Hematopoietic multipotent progenitor cell (in vitro differentiated cells): ENCODE results near the gene TGFBI. TPM values are rescaled to one million over a fixed set of nuclear protein-coding genes. Genes with fewer than 3 reads are reported as not detected.
A peak's percentile ranks its signal among the peaks of the same experiment; 100 is the strongest.

ENCODE experiments used
- DNase-seq, 3 donors: peaks; one replicate each; pipeline ENCODE4 v3.0.0-alpha.2; 2011 to 2015; ENCODE audit warnings: low read depth in 2 of 3, low spot score in 2 of 3
- total RNA-seq: library from RNA; depleted of rRNA; stranded (reverse); fragments of >200 nt; gene quantifications from one replicate; pipeline ENCODE4 v1.2.3, GENCODE V29; 2012

TGFBI gene
- total RNA-seq, 1 donor, result 2.2 TPM

GRCh38 chr5:136023958-136024541 lies 4.7 kb upstream of the TGFBI start:
- peak in 1 of 3 donors; percentile 58 for DNase-seq

DNA sequence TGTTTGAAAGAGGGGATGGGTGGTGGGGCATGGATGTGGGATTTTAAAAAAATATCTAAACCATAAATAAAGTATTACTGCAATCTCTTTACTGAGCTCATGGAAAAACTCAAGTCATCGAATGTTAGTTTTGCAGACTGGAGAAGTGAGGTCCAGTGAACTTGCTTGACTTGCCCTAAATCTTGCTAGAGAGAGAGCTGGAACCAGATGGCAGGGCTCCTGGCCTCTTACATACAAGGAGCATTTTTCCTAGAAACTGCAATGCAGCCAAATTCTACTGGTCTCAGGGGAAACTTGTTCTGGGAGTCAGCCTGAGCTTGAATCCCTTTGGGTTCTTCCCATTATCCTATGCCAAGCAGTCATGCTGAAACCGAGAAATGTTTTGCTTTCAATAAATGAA lies 2.9 kb upstream of the TGFBI start:
- no peak for DNase-seq

DNA sequence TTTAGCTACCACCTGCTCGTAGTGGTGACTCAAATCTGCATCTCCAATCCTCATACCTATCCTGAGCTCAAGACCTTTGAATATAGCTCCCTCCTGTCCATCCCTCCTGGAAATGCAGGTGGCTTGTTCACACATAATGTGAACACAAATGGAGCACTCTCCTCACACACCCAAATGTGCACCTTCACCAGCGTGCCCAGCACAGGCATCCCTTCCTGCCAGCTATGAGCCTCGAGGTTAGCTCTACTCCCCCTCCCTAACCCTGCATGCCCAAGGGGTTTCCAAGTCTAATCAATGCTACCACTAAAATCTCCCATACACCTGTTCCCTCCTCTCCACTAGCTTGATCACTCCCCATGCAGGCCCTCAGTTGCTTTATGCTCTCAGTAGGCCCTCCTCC lies 2.2 kb upstream of the TGFBI start:
- no peak for DNase-seq

DNA sequence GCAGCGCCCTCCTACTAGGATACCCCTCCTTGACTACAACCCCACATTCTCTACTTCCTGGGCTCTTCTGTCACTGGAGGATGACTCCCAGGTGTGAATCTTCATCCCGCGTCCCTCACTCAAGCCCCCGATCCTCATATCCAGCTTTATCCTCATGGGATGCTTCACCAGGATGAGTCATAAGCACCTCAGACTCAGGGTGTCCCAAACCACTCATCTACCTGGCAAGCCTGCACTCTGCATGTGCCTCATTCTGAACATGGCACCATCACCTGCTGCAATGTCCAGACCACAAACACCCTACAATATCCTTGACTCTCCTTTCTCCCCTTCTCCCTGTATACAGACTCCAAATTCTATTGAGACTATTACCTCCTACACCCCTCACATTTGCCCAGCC lies 1.5 kb upstream of the TGFBI start:
- DNase-seq, result no peak

GRCh38 chr5:136028090-136028489 lies 698 bp upstream of the TGFBI start:
- no peak for DNase-seq

DNA sequence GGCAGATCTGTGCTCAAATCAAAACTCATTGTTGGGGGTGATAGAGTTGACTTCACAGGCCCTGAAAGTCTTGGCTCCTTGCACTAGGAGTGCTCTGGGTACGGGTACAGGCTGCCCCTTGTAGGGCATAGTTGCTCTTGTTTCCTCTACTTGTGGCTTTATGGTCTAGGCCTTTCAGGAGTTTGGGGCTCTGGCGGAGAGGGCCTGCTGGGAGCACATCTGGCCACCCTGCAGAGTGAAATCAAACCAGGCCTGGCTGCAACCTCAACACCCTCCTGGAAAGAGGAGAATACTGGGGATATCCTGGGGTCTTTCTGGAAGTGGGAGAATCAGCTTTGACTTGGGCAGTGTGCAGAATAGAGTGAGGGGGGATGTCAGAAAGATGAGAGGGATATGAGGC lies 1.5 kb downstream of the TGFBI start:
- DNase-seq, result no peak

DNA sequence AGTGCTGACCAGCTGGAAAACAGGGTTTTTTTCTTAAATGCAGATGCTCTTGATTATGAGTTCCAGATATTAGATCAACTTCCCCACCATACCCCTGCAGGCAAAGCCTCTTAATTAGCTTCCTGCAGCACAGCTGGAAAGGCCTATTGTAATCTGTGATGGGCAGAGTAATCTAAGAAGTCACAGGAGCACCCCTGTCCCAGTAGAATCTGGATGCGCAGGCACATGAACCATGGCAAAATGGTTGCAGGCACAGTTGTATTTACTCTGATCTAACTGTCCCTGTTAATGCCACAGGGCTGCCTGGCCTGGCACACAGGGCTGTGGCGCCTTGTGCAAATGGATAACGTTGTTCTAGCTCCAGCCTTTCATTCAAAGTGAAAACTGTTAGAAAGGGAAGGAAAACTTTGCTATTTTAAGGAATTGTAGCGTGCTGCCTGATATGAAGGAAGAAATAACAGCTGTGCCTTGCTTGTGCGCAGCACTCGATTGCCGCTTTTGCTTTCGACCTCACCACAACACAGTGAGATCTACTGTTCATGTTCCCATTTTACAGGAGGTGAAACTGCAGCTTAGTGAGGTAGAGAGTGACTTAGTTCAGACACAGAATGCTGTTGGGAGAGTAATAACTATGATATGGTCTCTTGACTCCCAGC lies 2.3 kb downstream of the TGFBI start:
- DNase-seq, result no peak

DNA sequence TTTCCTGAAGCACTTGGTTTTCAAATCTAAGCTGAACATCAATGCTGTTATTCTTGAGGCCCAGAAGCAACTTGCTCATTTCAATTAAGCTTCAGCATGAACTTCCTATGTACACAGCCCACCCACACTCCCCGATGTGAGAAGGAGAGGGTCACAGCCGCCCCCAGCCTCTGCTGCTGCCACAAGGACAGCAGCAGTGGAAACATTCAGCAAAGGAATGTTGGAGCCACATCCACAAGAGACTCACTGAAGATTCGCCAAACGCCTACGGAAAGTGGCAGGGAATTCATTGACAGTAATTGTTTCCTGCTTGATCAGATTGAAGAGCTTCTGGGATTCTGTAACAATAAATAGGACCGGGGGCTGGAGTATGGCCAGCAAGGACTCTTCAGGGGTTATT lies 2.9 kb downstream of the TGFBI start:
- DNase-seq, result no peak

- no peak for DNase-seq
Observed at GRCh38 chr5:136032564-136032963, 3.8 kb downstream of the TGFBI start.

- DNase-seq, result no peak
Observed at GRCh38 chr5:136033234-136033633, 4.4 kb downstream of the TGFBI start.

- DNase-seq, result no peak
Observed at GRCh38 chr5:136033848-136034247, 5.1 kb downstream of the TGFBI start.

DNA sequence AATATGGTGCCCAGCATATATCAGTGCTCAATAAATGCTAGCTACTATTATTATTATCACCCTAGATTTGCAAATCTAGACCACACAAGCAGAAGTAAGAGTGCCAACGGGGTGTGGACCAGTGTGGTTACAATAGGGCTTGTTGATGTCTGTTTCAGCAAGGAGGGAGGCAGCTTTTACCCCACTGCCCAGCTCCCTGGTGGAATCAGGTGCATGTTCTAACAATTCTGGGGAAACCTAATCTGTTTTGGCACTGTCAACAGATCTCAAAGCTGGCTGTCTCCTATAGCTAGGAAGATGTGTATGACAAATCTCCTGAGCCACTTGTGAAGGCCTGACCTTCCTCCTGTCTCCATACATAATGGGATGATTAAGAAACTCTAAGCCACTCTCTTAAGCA lies 5.7 kb downstream of the TGFBI start:
- no peak for DNase-seq

DNA sequence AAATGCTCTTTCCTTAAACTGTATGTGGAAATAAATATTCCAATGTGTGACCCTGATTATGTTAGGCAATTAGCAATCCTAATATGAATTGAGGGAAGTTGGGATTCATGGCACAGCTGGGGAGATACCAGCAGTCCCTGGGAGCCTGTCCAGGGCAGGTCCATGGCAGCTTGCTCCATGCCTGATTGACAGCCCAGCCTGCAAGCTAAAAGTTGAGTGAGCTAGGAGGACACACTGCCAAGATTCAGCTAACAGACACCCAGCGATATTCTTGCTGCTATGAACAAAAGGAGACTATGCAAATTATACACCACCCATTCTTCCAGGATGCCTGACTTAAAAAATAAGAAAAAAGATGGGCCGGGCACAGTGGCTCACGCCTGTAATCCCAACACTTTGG lies 6.2 kb downstream of the TGFBI start:
- no peak for DNase-seq

DNA sequence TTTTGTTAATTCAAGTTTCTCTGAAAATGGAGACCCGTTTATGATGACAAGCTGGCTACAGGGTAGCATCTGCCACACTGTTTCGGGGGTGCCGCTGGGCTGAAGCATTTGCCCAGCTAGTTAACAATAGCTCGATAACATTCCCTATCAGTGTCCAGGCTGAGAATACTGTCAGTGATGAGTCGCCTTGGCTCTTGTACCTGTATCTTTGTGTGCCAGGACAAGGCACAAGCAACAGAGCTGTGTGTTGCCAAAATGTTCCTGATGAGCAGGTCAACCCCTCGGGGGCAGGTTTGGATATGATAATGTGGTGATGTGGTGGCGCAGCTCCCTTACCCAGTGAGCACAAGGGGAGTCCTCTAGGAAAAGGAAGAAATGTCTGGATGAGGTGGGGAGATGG lies 7.0 kb downstream of the TGFBI start:
- DNase-seq, result no peak

GRCh38 chr5:136036293-136036911 lies 7.6 kb downstream of the TGFBI start:
- no peak for DNase-seq

DNA sequence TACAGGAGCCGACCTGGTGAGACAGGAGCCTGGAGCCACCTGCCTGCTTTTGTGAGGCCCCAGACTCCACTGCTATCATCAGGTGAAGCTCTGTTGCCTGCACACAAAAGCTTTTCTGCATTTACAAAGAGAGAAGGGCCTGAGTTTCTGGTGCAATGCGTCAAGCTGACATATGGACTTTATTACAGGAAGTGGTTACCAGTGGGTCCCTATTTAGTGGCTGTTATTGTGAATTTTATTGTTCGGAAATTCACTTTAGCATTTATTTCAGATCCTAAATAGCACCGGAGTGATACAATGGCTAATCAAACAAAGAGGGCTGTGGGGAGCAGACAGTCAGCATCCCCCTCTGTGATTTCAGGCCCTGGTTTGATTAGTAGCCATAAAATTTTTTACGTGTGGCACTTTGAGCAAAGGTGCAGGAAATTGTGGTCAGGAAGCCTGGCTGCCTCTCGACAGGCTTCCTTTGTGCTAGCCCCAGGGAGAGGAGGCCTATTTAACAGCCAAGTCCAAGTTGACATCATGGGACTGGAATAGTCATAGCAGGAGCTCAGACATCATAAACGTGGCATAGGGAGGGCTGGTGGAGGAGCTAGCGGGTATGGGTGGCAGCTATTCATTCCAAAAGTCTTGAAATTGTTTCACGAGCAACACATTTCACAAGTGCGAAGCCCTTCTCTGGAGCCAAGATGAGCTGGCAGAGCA lies 8.4 kb downstream of the TGFBI start:
- DNase-seq, result peak in 2 of 3 donors; percentile 64 to 83

DNA sequence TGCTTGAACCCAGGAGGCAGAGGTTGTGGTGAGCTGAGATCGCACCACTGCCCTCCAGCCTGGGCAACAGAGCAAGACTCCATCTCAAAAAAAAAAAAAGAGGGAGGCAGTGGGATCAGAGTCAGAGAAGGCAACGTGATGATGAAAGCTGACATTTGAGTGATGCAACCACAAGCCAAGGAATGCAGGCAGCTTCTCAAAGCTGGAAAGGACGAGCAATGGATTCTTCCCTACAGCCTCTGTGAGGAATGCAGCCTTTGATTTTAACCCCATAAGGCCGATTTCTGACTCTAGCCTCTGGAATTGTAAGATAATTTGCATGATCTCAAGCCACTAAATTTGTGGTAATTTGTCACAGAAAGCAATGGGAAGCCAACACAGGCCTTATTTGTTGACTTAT lies 9.8 kb downstream of the TGFBI start:
- DNase-seq, result no peak

DNA sequence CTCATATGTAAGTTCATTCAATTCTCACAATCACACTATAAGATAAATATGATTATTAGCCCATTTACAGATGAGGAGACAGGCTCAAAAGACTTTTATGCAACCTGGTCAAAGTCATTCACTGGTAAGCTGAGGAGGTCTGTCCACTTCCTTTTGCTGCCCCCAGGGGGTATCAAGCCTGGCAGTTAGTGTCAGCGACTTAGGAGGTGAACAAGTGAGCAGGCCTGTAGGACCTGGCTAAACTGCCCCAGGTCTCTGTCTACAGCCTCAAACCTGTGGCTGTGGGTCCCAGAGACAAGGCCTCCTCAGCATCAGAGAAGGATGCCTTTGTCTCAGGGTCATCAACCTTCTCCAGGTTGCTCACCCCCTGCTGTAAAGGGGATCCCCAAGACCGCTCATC lies 10.4 kb downstream of the TGFBI start:
- no peak for DNase-seq

- DNase-seq, result no peak
Observed at GRCh38 chr5:136040746-136041415, 12.1 kb downstream of the TGFBI start.

GRCh38 chr5:136042156-136042555 lies 13.4 kb downstream of the TGFBI start:
- no peak for DNase-seq

GRCh38 chr5:136042665-136043121 lies 13.9 kb downstream of the TGFBI start:
- peak in 2 of 3 donors; percentile 33 to 42 for DNase-seq
